ENCODE data around the gene TNFSF18. TPM values are rescaled to one million over a fixed set of nuclear protein-coding genes. Genes with fewer than 3 reads are reported as not detected.

The TNFSF18 gene
- total and polyA plus RNA-seq, 10 of the 15 experiments (the other 5 are each of a cell fraction or from before 2014, with no cell fraction given) = not detected

- Histone ChIP-seq H2AFZ (ENCODE audit: control insufficient read depth, low read depth, low read length) (no peak overlapping the region), H3K4me3 (no peak overlapping the region), H3K79me2 (ENCODE audit: control insufficient read depth, insufficient read depth, low read length) (no peaks in the 10 kb centered on the region), H4K20me1 (ENCODE audit: control insufficient read depth, insufficient read depth) (no peaks in the 10 kb centered on the region), H3K36me3 (ENCODE audit: control insufficient read depth in 2 of 2, insufficient read depth in 2 of 2, low read length in 1 of 2) (no peaks in the 10 kb centered on the region), H3K9ac (ENCODE audit: control insufficient read depth, insufficient read depth, low read length) (no peak overlapping the region), H3K27ac (ENCODE audit: control insufficient read depth, insufficient read depth) (no peak overlapping the region), H3K27me3 (replicated peaks in 1 of 2; ENCODE audit: control insufficient read depth in 2 of 2, insufficient read depth in 2 of 2, low read length in 1 of 2) (no peaks in the 10 kb centered on the region), H3K4me2 (ENCODE audit: control insufficient read depth, insufficient read depth) (no peak overlapping the region), H3K4me1 (ENCODE audit: control insufficient read depth, insufficient read depth, low read length) (peaks cover 12% of the 10 kb centered on the region), H3K9me3 (replicated peaks; ENCODE audit: control insufficient read depth, insufficient read depth, low read length) (no peaks in the 10 kb centered on the region; the same call in 1 of the 3 replicates)
- WGBS (ENCODE audit: insufficient coverage, insufficient replicate concordance, low lambda C conversion rate, missing lambda C conversion rate) = 32% methylated on average over 3 of the region's 3 CpGs
- SMC1A ChIA-PET (ENCODE audit: uncharacterized antibody, unreplicated experiment) = no interaction called here
- intact Hi-C loops (cut with micrococcal nuclease; ENCODE audit: unreplicated experiment) = no loop called here
- no peak for ATAC-seq
- CTCF ChIA-PET = no interaction called here
- RAD21 ChIA-PET (ENCODE audit: unreplicated experiment) = no interaction called here
- FAIRE-seq = no peak
- TF ChIP-seq USF2 (IDR thresholded peaks at IDR 0.05; ENCODE audit: borderline replicate concordance, low read depth, low read length) (no peak), STAT3 (IDR thresholded peaks at IDR 0.05; ENCODE audit: low read depth, low read length) (no peak), TCF7 (IDR thresholded peaks at IDR 0.05; ENCODE audit: borderline replicate concordance) (no peak), EED (IDR thresholded peaks at IDR 0.05; ENCODE audit: low read depth) (no peak), SREBF2 (IDR thresholded peaks at IDR 0.05; ENCODE audit: low read length) (no peak)
- in situ Hi-C loops (cut with MboI) = no loop called here
- BruUV-seq (replicated peaks) = no TSS peak
- POLR2A ChIA-PET = no interaction called here
- DNase-seq (ENCODE audit: low read depth, low spot score) = no peak
Observed at GRCh38 chr1:173023343-173023742, 27.4 kb downstream of the TNFSF18 start.

- peak overlapping the region; percentile 61 for H3K4me2 ChIP-seq (ENCODE audit: control insufficient read depth, insufficient read depth)
- no TSS peak for BruUV-seq (replicated peaks)
- H3K9ac ChIP-seq (ENCODE audit: control insufficient read depth, insufficient read depth, low read length) = peak overlapping the region; percentile 3; the same call in 1 of the 2 replicates
- H3K79me2 ChIP-seq (ENCODE audit: control insufficient read depth, insufficient read depth, low read length) = no peaks in the 10 kb centered on the region
- intact Hi-C loops (cut with micrococcal nuclease; ENCODE audit: unreplicated experiment) = no loop called here
- ChIA-PET SMC1A (ENCODE audit: uncharacterized antibody, unreplicated experiment) (interaction anchor here (0.8 to 3.5 kb wide), 20 partner anchors 8 to 409 kb away, joined by 3 to 19 read pairs (median 4); partner anchors contain the start of gene TNFSF18), RAD21 (ENCODE audit: unreplicated experiment) (interaction anchor here (0.7 to 3.8 kb wide), 12 partner anchors 12 to 275 kb away, joined by 3 to 34 read pairs (median 3); no protein-coding TSS in a partner anchor), POLR2A (interaction anchor here (1.8 kb wide), 1 partner anchor 397 kb away, joined by 5 read pairs; no protein-coding TSS in a partner anchor), CTCF (interaction anchor here (0.8 to 3.8 kb wide), 8 partner anchors 9 to 275 kb away, joined by 3 to 21 read pairs (median 6); no protein-coding TSS in a partner anchor)
- in situ Hi-C loops (cut with MboI) = no loop called here
- ATAC-seq = peak; percentile 96
- H3K27me3 ChIP-seq (replicated peaks in 1 of 2; ENCODE audit: control insufficient read depth in 2 of 2, insufficient read depth in 2 of 2, low read length in 1 of 2) = no peaks in the 10 kb centered on the region
- no peaks in the 10 kb centered on the region for H4K20me1 ChIP-seq (ENCODE audit: control insufficient read depth, insufficient read depth)
- H3K4me3 ChIP-seq = no peak overlapping the region
- peak; percentile 66 for DNase-seq (ENCODE audit: low read depth, low spot score)
- FAIRE-seq = peak; percentile 81
- H3K4me1 ChIP-seq (ENCODE audit: control insufficient read depth, insufficient read depth, low read length) = peaks cover 12% of the 10 kb centered on the region
- H3K27ac ChIP-seq (ENCODE audit: control insufficient read depth, insufficient read depth) = peak overlapping the region; percentile 76
- H2AFZ ChIP-seq (ENCODE audit: control insufficient read depth, low read depth, low read length) = peak overlapping the region; percentile 0
- no peaks in the 10 kb centered on the region; the same call in 2 of the 3 replicates for H3K9me3 ChIP-seq (replicated peaks; ENCODE audit: control insufficient read depth, insufficient read depth, low read length)
- 5% methylated on average over 5 of the region's 5 CpGs for WGBS (ENCODE audit: insufficient coverage, insufficient replicate concordance, low lambda C conversion rate, missing lambda C conversion rate)
- H3K36me3 ChIP-seq (ENCODE audit: control insufficient read depth in 2 of 2, insufficient read depth in 2 of 2, low read length in 1 of 2) = no peaks in the 10 kb centered on the region
- TF ChIP-seq ZNF274 (IDR thresholded peaks at IDR 0.05; ENCODE audit: insufficient read depth, insufficient read length) (no peak), CREM (IDR thresholded peaks at IDR 0.05; ENCODE audit: low read depth) (peak; percentile 70), ATF7 (IDR thresholded peaks at IDR 0.05; ENCODE audit: low read depth) (peak; percentile 60), SKIL (IDR thresholded peaks at IDR 0.05; ENCODE audit: low read depth, poor library complexity, severe bottlenecking) (peak; percentile 30), PKNOX1 (IDR thresholded peaks at IDR 0.05) (peak; percentile 30; the same call in 1 of the 2 replicates), PAX5 (IDR thresholded peaks at IDR 0.05; ENCODE audit: borderline replicate concordance, low read depth, low read length) (0 out of 2 replicates have a peak, but pooled peaks have one; percentile 30), IKZF1 (conservative IDR thresholded peaks at IDR 0.05) (peak; percentile 36; the same call in 1 of the 2 replicates), TCF12 (IDR thresholded peaks at IDR 0.05; ENCODE audit: low read depth, low read length) (no peak)
Observed at GRCh38 chr1:173020138-173020750, 30.5 kb downstream of the TNFSF18 start.

All from GM12878 (cell line).